Gastroesophageal sphincter (tissue), 3 donors: Measurements from ENCODE around the gene SH3RF3.

Experiments
- CTCF ChIP-seq, 4 experiments: fragments of 200-600 bp in 2 of 4; fragments of 450-650 bp in 2 of 4; sonication (generic) in 1 of 4; IDR thresholded peaks; one replicate each; pipeline ENCODE4 v1.5.1; 2017 to 2019; ENCODE audit warnings: antibody characterized with exemption in 4 of 4, mild to moderate bottlenecking in 2 of 4, moderate library complexity in 2 of 4
- EP300 ChIP-seq: sonication (generic); formaldehyde crosslinking; IDR thresholded peaks from one replicate; pipeline ENCODE4 v1.6.1; 2017; ENCODE audit warnings: antibody characterized with exemption, mild to moderate bottlenecking
- POLR2A ChIP-seq, 2 donors: fragments of 450-650 bp; IDR thresholded peaks; one replicate each; pipeline ENCODE4 v1.6.1; 2017; ENCODE audit warnings: antibody characterized with exemption in 2 of 2, mild to moderate bottlenecking in 2 of 2, moderate library complexity in 1 of 2
- POLR2AphosphoS5 ChIP-seq: sonication (generic); formaldehyde crosslinking; IDR thresholded peaks from one replicate; pipeline ENCODE4 v1.6.1; 2017; ENCODE audit warnings: antibody characterized with exemption

- no peak for TF ChIP-seq CTCF (IDR thresholded peaks at IDR 0.05)
- no peak for TF ChIP-seq POLR2AphosphoS5
- no peak for TF ChIP-seq POLR2A (IDR thresholded peaks at IDR 0.05)
- no peak for TF ChIP-seq EP300
Observed at GRCh38 chr2:109231996-109232705, 103.1 kb downstream of the SH3RF3 start.
